Heart right ventricle (tissue), 16 donors: Measurements from ENCODE around the gene WDR20. TPM values are rescaled to one million over a fixed set of nuclear protein-coding genes. Genes with fewer than 3 reads are reported as not detected.
A peak's percentile ranks its signal among the peaks of the same experiment; 100 is the strongest.

Experiments used
- ATAC-seq, 8 donors: fragments of 200-7000 bp; cut with Tn5 transposase; one replicate each; pipeline ENCODE4 v1.9.1; 2020; ENCODE audit warnings: mild to moderate bottlenecking in 8 of 8, moderate library complexity in 8 of 8, moderate number of reproducible peaks in 1 of 8
- DNase-seq, 2 donors: peaks; one replicate each; pipeline ENCODE4 v3.0.0-alpha.2; 2020
- H3K27ac ChIP-seq, 10 donors: fragments of 200-600 bp; sonication (generic) in 2 of 10; one replicate each; pipeline versions ENCODE4 v1.5.0 to v1.8.0; 2020 to 2022; ENCODE audit warnings: mild to moderate bottlenecking in 3 of 10
- H3K27me3 ChIP-seq, 7 donors: fragments of 200-600 bp; one replicate each; pipeline ENCODE4 v1.8.0; 2021 to 2022; ENCODE audit warnings: mild to moderate bottlenecking in 2 of 7
- H3K36me3 ChIP-seq, 9 donors: fragments of 200-600 bp; sonication (generic) in 1 of 9; one replicate each; pipeline versions ENCODE4 v1.5.0 to v1.8.0; 2020 to 2022; ENCODE audit warnings: mild to moderate bottlenecking in 2 of 9
- H3K4me1 ChIP-seq, 9 donors: fragments of 200-600 bp; sonication (generic) in 1 of 9; one replicate each; pipeline versions ENCODE4 v1.5.0 to v1.8.0; 2020 to 2022; ENCODE audit warnings: mild to moderate bottlenecking in 4 of 9
- H3K4me3 ChIP-seq, 10 donors: fragments of 200-600 bp; sonication (generic) in 2 of 10; one replicate each; pipeline versions ENCODE4 v1.5.0 to v1.8.0; 2020 to 2022; ENCODE audit warnings: mild to moderate bottlenecking in 7 of 10, moderate library complexity in 2 of 10
- H3K9me3 ChIP-seq, 11 donors: fragments of 200-600 bp in 10 of 11; sonication (generic) in 2 of 11; one replicate each; pipeline versions ENCODE4 v1.5.0 to v1.8.0; 2013 to 2022; ENCODE audit warnings: mild to moderate bottlenecking in 2 of 11, control low read depth in 1 of 11, moderate library complexity in 1 of 11
- CTCF ChIP-seq, 9 donors: fragments of 200-600 bp; sonication (generic) in 2 of 9; IDR thresholded peaks; one replicate each; pipeline versions ENCODE4 v1.5.0 to v1.8.0; 2021 to 2022; ENCODE audit warnings: antibody characterized with exemption in 9 of 9, mild to moderate bottlenecking in 5 of 9, moderate library complexity in 1 of 9
- WGBS, 2 donors: extraction: QIAGEN DNeasy Blood & Tissue Kit; methylation state at CpG; one replicate each; pipeline ENCODE4 v1.1.7; 2013; ENCODE audit warnings: inconsistent platforms in 1 of 2; 5-methylcytosine and 5-hydroxymethylcytosine counted together
- intact Hi-C, 10 donors: fragments of 100-400 bp; cut with DNase I; formaldehyde crosslinking; loops; one replicate each; pipeline versions ENCODE4 v1.11.1 to v1.14.2; 2022
- polyA plus RNA-seq, 2 donors: library from polyadenylated mRNA; stranded (reverse); fragments of 200-250 nt; gene quantifications; one replicate each; pipeline ENCODE4 v1.2.3, GENCODE V29; 2013
- total RNA-seq, 10 donors: library from RNA; stranded (reverse); fragmentation: NEBNext Ultra II Directional in 3 of 10; extraction: Animal tissue kit (Norgen Biotek cat#: 25700) in 3 of 10; gene quantifications; one replicate each; pipeline versions ENCODE4 v1.2.1 to v1.2.4, GENCODE V29; 2021 to 2023
- donor health status: Arrhythmogenic right ventricular cardiomyopathy.
- donor health status: ischemic (EF 13 %, LVEDD 7.1; RV severe dilation, severe dysfunction).
- donor health status: healthy with polysubstance abuse.
- donor health status: DM: no; HTN: yes; CAD: no.
- donor health status: DM: no; HTN: no; CAD: no.
- donor health status: ischemic (EF 25% LVEDD 6.9; RV normal size, moderate dysfunction).
- donor health status: ischemic (EF 25% LVEDD 5.7; RV mildly dilated, moderate dysfunction).
- donor health status: healthy.
- donor health status: DM: yes; HTN: yes; CAD: no.
- donor health status: Ischemic cardiomyopathy.
- donor health status: ischemic (EF 35%, LVEDD 5.7; RV mildly dilated, moderate dysfunction).
- donor health status: nonischemic (EF 11% LVEDD 7.7; RV severe dilation, severe dysfunction).
- donor health status: DM: yes; HTN: yes; CAD: no.
- donor health status: PGD.
- donor health status: ischemic (EF 29% LVEDD 5.4; RV normal size, mild dysfunction).
- donor health status: nonischemic (EF 23%, LVEDD 6.1; RV moderate dilation, normal function).

Gene WDR20
- total and polyA plus RNA-seq, 12 donors, result 10.7 to 28.0 (median 20.5) TPM

- Histone ChIP-seq H3K4me1 (peaks cover 0 to 33% (median 19%) of the 10 kb centered on the region in 9 donors), H3K27me3 (no peaks in the 10 kb centered on the region), H3K36me3 (peaks cover 0 to 57% (median 0%) of the 10 kb centered on the region in 9 donors), H3K27ac (peak overlapping the region in 2 of 10 donors; percentile 2 to 22), H3K4me3 (no peak overlapping the region), H3K9me3 (no peaks in the 10 kb centered on the region)
- WGBS, 2 donors, result 43 to 46% methylated on average over 7 of the region's 7 CpGs
- no peak for DNase-seq
- peak in 2 of 8 donors; percentile 13 to 48 for ATAC-seq
- intact Hi-C loops, result no loop called here
- TF ChIP-seq CTCF (IDR thresholded peaks at IDR 0.05), result no peak
Measured at GRCh38 chr14:102221026-102221425, 81.3 kb downstream of the WDR20 start.

GRCh38 chr14:102222009-102222575, 82.4 kb downstream of the WDR20 start:
- ATAC-seq (no peak), DNase-seq (no peak)
- Histone ChIP-seq H3K36me3 (peaks cover 0 to 56% (median 0%) of the 10 kb centered on the region in 9 donors), H3K4me1 (peaks cover 0 to 32% (median 13%) of the 10 kb centered on the region in 9 donors), H3K27me3 (no peaks in the 10 kb centered on the region), H3K4me3 (no peak overlapping the region), H3K27ac (no peak overlapping the region), H3K9me3 (no peaks in the 10 kb centered on the region)
- intact Hi-C loops, result no loop called here
- WGBS, 2 donors, result 92 to 93% methylated on average over 13 of the region's 13 CpGs
- no peak for TF ChIP-seq CTCF (IDR thresholded peaks at IDR 0.05)

- no peak overlapping the region for H3K27ac ChIP-seq
- H3K9me3 ChIP-seq, result no peaks in the 10 kb centered on the region
- no peak for TF ChIP-seq CTCF (IDR thresholded peaks at IDR 0.05)
- H3K4me1 ChIP-seq, result peaks cover 0 to 33% (median 13%) of the 10 kb centered on the region in 9 donors
- H3K27me3 ChIP-seq, result no peaks in the 10 kb centered on the region
- DNase-seq (no peak), ATAC-seq (no peak)
- 94 to 96% methylated on average over 28 of the region's 28 CpGs for WGBS, 2 donors
- intact Hi-C loops, result no loop called here
- peaks cover 0 to 52% (median 0%) of the 10 kb centered on the region in 9 donors for H3K36me3 ChIP-seq
- no peak overlapping the region for H3K4me3 ChIP-seq
Measured at GRCh38 chr14:102222751-102223150, 83.1 kb downstream of the WDR20 start.

GRCh38 chr14:102223682-102224081, 84.0 kb downstream of the WDR20 start:
- 94 to 96% methylated on average over 6 of the region's 6 CpGs for WGBS, 2 donors
- Histone ChIP-seq H3K4me1 (peaks cover 0 to 24% (median 6%) of the 10 kb centered on the region in 9 donors), H3K9me3 (no peaks in the 10 kb centered on the region), H3K4me3 (no peak overlapping the region), H3K36me3 (peaks cover 0 to 54% (median 0%) of the 10 kb centered on the region in 9 donors), H3K27me3 (no peaks in the 10 kb centered on the region), H3K27ac (no peak overlapping the region)
- TF ChIP-seq CTCF (IDR thresholded peaks at IDR 0.05), result no peak
- intact Hi-C loops, result no loop called here
- no peak for DNase-seq
- no peak for ATAC-seq
